K562 (cell line): ENCODE measurements around the gene RBPJL. TPM values are rescaled to one million over a fixed set of nuclear protein-coding genes. Genes with fewer than 3 reads are reported as not detected.

Experiments
- ATAC-seq: fragments of 200-7000 bp; cut with Tn5 transposase; 3 replicates; pipeline ENCODE4 v1.9.1; 2020; ENCODE audit warnings: moderate library complexity
- BruUV-seq: library from RNA; stranded (reverse); fragments of 400-500 nt; replicated peaks from 2 replicates; lab custom pipeline; 2021; lab: Mats Ljungman, UMichigan
- CTCF ChIA-PET: fragments of 300-600 bp; formaldehyde crosslinking; extraction: SDS; loops from one replicate; lab custom pipeline; 2021; ENCODE audit warnings: low intra/inter-chr PET ratio; lab: Yijun Ruan, JAX
- POLR2A ChIA-PET: fragments of 300-600, 350-650 bp; sonication (Branson Sonifier 250); formaldehyde crosslinking; extraction: SDS; loops from one replicate; lab custom pipeline; 2021; ENCODE audit warnings: antibody characterized with exemption, inconsistent platforms; lab: Yijun Ruan, JAX
- DNase-seq, 4 experiments: peaks; one replicate each; pipeline versions ENCODE4 v3.0.0 to v3.0.0-alpha.2; 2011 to 2018; ENCODE audit warnings: low spot score in 3 of 4, mixed read lengths in 3 of 4; ENCODE audit errors: extremely low read depth in 1 of 4
- FAIRE-seq: peaks from 2 replicates; lab custom pipeline; 2011; peaks lifted over from hg19 to GRCh38; lab: Jason Lieb, UNC
- H2AFZ ChIP-seq: 2 replicates; pipeline ENCODE4 v1.6.0; 2011; ENCODE audit warnings: low read depth, low read length, control low read depth, inconsistent platforms
- H3K27ac ChIP-seq: fragments of 200-600 bp; 3 replicates; pipeline ENCODE4 v1.8.0; 2011; ENCODE audit warnings: low read depth, mild to moderate bottlenecking, control low read depth, inconsistent platforms, low read length, moderate library complexity, mixed read lengths; ENCODE audit errors: extremely low read depth
- H3K27me3 ChIP-seq, 2 experiments: fragments of 300-600 bp in 1 of 2; 2 replicates in 1 of 2; 3 replicates in 1 of 2; pipeline versions ENCODE4 v1.6.0 to v1.8.0; 2011; ENCODE audit warnings: inconsistent platforms in 2 of 2, low read length in 2 of 2, mild to moderate bottlenecking in 1 of 2, mixed read lengths in 1 of 2, moderate library complexity in 1 of 2; ENCODE audit not compliant: control insufficient read depth in 2 of 2, insufficient read depth in 2 of 2
- H3K36me3 ChIP-seq: fragments of 300-600 bp; 3 replicates; pipeline ENCODE4 v1.8.0; 2011; ENCODE audit warnings: mild to moderate bottlenecking, low read length, inconsistent platforms; ENCODE audit not compliant: control insufficient read depth, insufficient read depth
- H3K4me1 ChIP-seq, 2 experiments: fragments of 200-600 bp in 1 of 2; replicated peaks in 1 of 2; 2 replicates in 1 of 2; 3 replicates in 1 of 2; pipeline versions ENCODE4 v1.5.1 to v1.8.0; 2011; ENCODE audit warnings: inconsistent platforms in 2 of 2, low read length in 2 of 2, mild to moderate bottlenecking in 1 of 2, mixed read lengths in 1 of 2, moderate library complexity in 1 of 2; ENCODE audit not compliant: control insufficient read depth in 2 of 2, insufficient read depth in 2 of 2
- H3K4me2 ChIP-seq: 2 replicates; pipeline ENCODE4 v1.6.1; 2011; ENCODE audit warnings: low read length, control low read depth, inconsistent platforms, mixed read lengths; ENCODE audit not compliant: insufficient read depth
- H3K4me3 ChIP-seq: fragments of 200-600 bp; sonication (generic), shearing (Covaris generic); 2 replicates; pipeline ENCODE4 v1.5.1; 2016; ENCODE audit warnings: control low read depth, inconsistent platforms
- H3K79me2 ChIP-seq: fragments of 200-600 bp; 3 replicates; pipeline ENCODE4 v1.8.0; 2011; ENCODE audit warnings: low read length, inconsistent platforms; ENCODE audit not compliant: control insufficient read depth, insufficient read depth
- H3K9ac ChIP-seq, 2 experiments: 2 replicates each; pipeline versions ENCODE4 v1.6.0 to v1.6.1; 2011; ENCODE audit warnings: low read depth in 2 of 2, low read length in 2 of 2, control low read depth in 1 of 2, inconsistent platforms in 1 of 2, mild to moderate bottlenecking in 1 of 2, mixed read lengths in 1 of 2; ENCODE audit not compliant: insufficient read depth in 1 of 2
- H3K9me1 ChIP-seq: one replicate; pipeline ENCODE4 v1.6.0; 2011; ENCODE audit warnings: inconsistent platforms, mild to moderate bottlenecking, low read length, moderate library complexity; ENCODE audit not compliant: control insufficient read depth, insufficient read depth
- H3K9me3 ChIP-seq: replicated peaks from 2 replicates; pipeline ENCODE4 v1.5.1; 2011; ENCODE audit warnings: low read depth, low read length, inconsistent platforms; ENCODE audit not compliant: control insufficient read depth, insufficient read depth
- H4K20me1 ChIP-seq: replicated peaks from 2 replicates; pipeline ENCODE4 v1.6.1; 2011; ENCODE audit warnings: low read length, inconsistent platforms, mixed read lengths; ENCODE audit not compliant: control insufficient read depth, insufficient read depth
- ARNT ChIP-seq, 2 experiments: fragments of 450-650 bp; IDR thresholded peaks; 2 replicates each; pipeline ENCODE4 v1.6.1; 2016; ENCODE audit warnings: mild to moderate bottlenecking in 1 of 2
- CHD1 ChIP-seq: fragments of 200-600 bp; sonication (generic); IDR thresholded peaks from one replicate; pipeline ENCODE4 v1.6.1; 2012; ENCODE audit warnings: mild to moderate bottlenecking, moderate library complexity, low read length, inconsistent platforms
- GATAD2A ChIP-seq: fragments of 450-650 bp; IDR thresholded peaks from 2 replicates; pipeline ENCODE4 v1.6.1; 2017
- HMGN3 ChIP-seq: IDR thresholded peaks from 2 replicates; pipeline ENCODE4 v1.6.1; 2011; ENCODE audit warnings: borderline replicate concordance, low read depth, mild to moderate bottlenecking, mixed read lengths, low read length; ENCODE audit not compliant: insufficient read length; ENCODE audit errors: extremely low read depth
- MGA ChIP-seq: fragments of 450-650 bp; IDR thresholded peaks from 2 replicates; pipeline ENCODE4 v1.6.1; 2016; ENCODE audit warnings: mild to moderate bottlenecking, moderate library complexity
- MLLT1 ChIP-seq, 2 experiments: fragments of 450-650 bp; IDR thresholded peaks; 2 replicates each; pipeline ENCODE4 v1.6.1; 2016
- SMARCC2 ChIP-seq: fragments of 450-650 bp; IDR thresholded peaks from 2 replicates; pipeline ENCODE4 v1.6.1; 2017; ENCODE audit warnings: antibody characterized with exemption, moderate library complexity, mild to moderate bottlenecking, low read depth
- WGBS: fragments of 100-300 bp; shearing (Covaris generic); methylation state at CpG from one replicate; pipeline ENCODE4 v1.1.6; 2016; ENCODE audit warnings: low coverage, mixed read lengths; ENCODE audit not compliant: insufficient coverage; ENCODE audit errors: missing lambda C conversion rate; 5-methylcytosine and 5-hydroxymethylcytosine counted together
- in situ Hi-C: fragments of 300-500 bp; cut with MboI; formaldehyde crosslinking; loops from 4 replicates; pipeline ENCODE4 v1.15.0; 2018; ENCODE audit warnings: inconsistent platforms, mixed read lengths
- intact Hi-C: fragments of 100-400 bp; cut with micrococcal nuclease; formaldehyde crosslinking; loops from 2 replicates; pipeline ENCODE4 v1.14.2; 2022
- polyA plus RNA-seq, 8 experiments: library from polyadenylated mRNA; depleted of rRNA in 4 of 8; stranded (reverse) in 5 of 8; unstranded in 3 of 8; fragments of >200 nt; fragmentation: Nextera tagmentation in 2 of 8; fragmentation: Illumina TruSeq in 1 of 8; extraction: Ambion mirVana in 2 of 8; extraction: Trizol in 1 of 8; gene quantifications; 2 replicates each; pipeline versions ENCODE4 v1.2.1 to v1.2.3, GENCODE V29; 2011 to 2014; ENCODE audit warnings: inconsistent platforms in 1 of 8, missing spikeins in 1 of 8
- total RNA-seq, 7 experiments: library from RNA; depleted of rRNA in 6 of 7; stranded (reverse); fragments of >200 nt in 6 of 7; fragmentation: Illumina TruSeq in 2 of 7; extraction: Trizol in 2 of 7; gene quantifications; 2 replicates each; pipeline versions ENCODE4 v1.2.1 to v1.2.3, GENCODE V29; 2011 to 2021; ENCODE audit warnings: low replicate concordance in 1 of 7

Gene RBPJL
- total and polyA plus RNA-seq, 9 of the 15 experiments (the other 6 are each of a cell fraction or from before 2014, with no cell fraction given): not detected

GRCh38 chr20:45347936-45348778 lies 41.5 kb downstream of the RBPJL start, which contains the start of gene SDC4:
SDC4 (minus strand) TSS chr20:45348424; CDS start chr20:45348384, 40 bp downstream.
- peak within 1 kb of the TSS; percentile 54 for H3K4me3 ChIP-seq
- CTCF ChIA-PET: interaction anchor here (0.6 kb wide), 1 partner anchor 55 kb away, joined by 3 read pairs; no protein-coding TSS in a partner anchor
- in situ Hi-C loops: no loop called here
- TF ChIP-seq SMARCC2 (0 out of 2 replicates have a peak, but pooled peaks have one; percentile 29), MLLT1 (IDR thresholded peaks at IDR 0.05) (0 out of 4 replicates have a peak, but pooled peaks of 1 of the 2 experiments have one; percentile 41), GATAD2A (no peak), CHD1 (peak; percentile 78), ARNT (IDR thresholded peaks at IDR 0.05) (no peak), MGA (peak; percentile 75), HMGN3 (peak; percentile 59)

More at GRCh38 chr20:45347936-45348778, 41.5 kb downstream of the RBPJL start, which contains the start of gene SDC4:
- POLR2A ChIA-PET: interaction anchor here (0.6 to 2.5 kb wide), 13 partner anchors 12 to 333 kb away, joined by 3 to 32 read pairs (median 5); partner anchors contain the start of gene SYS1
- ATAC-seq: peak; percentile 84
- peak within 1 kb of the TSS; percentile 67 for H3K27ac ChIP-seq
- peak within 1 kb of the TSS; percentile 74 to 90 for H3K9ac ChIP-seq
- no peaks in the 10 kb centered on the region for H3K27me3 ChIP-seq
- H3K36me3 ChIP-seq: no peaks in the 10 kb centered on the region; the same call in 2 of the 3 replicates
- H3K79me2 ChIP-seq: peaks cover 15% of the 10 kb centered on the region; the same call in 2 of the 3 replicates
- no TSS peak for BruUV-seq
- H4K20me1 ChIP-seq: peaks cover 7% of the 10 kb centered on the region; the same call in 1 of the 2 replicates
- peak within 1 kb of the TSS; percentile 81 for H2AFZ ChIP-seq
- DNase-seq: peak; percentile 76 to 87 (median 86)
- WGBS: 2% methylated on average over 46 of the region's 77 CpGs
- H3K4me1 ChIP-seq: peaks cover 27 to 41% of the 10 kb centered on the region in 2 experiments
- peak; percentile 55 for FAIRE-seq
- no peaks in the 10 kb centered on the region for H3K9me1 ChIP-seq
- H3K4me2 ChIP-seq: peak within 1 kb of the TSS; percentile 82
- H3K9me3 ChIP-seq: no peaks in the 10 kb centered on the region
- intact Hi-C loops: no loop called here
